ENCODE measurements around the gene LIMD2.

LIMD2 gene

DNA sequence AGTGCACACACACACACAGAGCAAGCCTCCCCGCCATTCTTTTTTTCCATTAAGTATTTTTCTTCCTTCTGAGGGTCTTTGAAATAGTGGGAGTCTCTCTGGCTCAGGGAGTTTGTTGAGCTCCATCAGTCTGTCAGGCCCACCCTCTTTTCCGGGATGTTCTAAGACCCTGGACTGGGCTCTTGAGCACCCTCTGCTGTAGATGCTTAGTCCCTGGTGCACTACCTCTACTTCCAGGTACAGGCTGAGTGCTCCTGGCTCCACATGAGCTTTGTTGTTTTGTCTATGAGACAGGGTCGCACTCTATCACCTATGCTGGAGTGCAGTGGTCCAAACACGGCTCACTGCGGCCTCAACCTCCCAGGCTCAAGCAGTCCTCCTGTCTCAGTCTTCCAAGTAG, 20.7 kb downstream of the LIMD2 start:
- DNase-seq: no peak

DNA sequence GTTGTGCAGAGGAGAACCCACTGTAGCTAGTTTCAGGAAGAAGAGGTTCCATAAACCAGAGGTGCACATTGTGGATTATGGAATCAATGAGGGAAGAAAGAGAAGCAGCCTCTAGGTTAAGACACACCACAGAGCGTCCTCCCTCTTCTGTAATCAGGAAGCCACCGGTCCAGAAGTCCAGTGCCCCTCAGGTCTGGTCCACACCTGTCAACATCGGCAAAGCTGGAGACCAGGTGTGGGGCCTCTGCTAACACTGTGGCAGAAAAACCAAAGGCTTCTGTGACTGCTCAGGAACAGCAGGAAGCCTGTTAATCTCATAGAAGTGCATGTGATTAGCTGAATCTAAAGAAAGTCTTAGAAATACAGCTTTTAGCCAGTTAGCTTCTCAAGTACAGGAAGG, 23.3 kb downstream of the LIMD2 start:
- no peak for DNase-seq

DNA sequence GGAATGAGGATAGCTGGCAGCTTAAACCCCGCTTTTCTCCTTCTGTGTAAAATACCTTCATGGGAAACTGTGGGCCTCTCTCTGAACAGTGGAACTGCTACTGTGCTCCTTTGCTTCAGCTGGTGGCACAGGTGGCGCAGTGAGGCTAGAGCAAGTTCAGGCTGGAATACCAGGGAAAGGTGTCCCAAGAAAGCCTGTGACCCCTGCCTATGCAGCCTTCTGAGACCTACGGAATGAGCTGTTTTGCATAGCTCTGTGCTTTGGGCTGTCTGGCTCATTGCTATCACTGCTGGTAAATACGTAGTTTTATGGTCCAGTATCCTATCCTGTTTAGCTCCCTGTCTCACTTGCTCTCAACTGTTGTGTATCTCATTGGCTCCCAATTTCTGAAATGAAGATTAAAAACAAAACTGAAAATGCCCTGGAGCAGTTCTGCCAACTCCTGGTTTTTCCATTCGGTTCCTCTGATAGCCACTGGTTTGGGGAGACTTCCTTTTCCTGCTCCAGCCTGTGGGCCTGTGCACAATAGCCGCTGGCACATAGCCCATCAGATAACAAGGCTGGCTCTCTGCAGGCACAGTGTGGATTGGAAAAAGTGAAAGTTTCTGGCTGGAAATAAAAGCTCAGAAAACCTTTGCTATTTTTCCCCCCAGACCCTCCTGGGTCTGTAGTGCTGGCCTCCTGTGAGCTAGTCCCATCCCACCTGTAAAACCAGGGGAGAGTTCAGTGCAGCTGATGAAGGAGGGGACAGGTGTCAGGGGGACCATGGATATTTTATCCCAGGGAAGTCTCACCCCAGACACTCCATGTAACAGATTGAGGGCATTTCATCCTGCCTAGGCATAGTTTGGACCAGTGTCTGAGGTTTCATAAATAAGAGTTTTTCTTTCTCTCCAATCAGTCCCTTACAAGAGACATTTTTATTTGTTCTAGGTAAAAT, 24.0 kb downstream of the LIMD2 start:
- no peak for DNase-seq

GRCh38 chr17:63675231-63675606, 24.7 kb downstream of the LIMD2 start:
- no peak for DNase-seq

GRCh38 chr17:63672856-63673255, 27.1 kb downstream of the LIMD2 start:
- no peak for DNase-seq

DNA sequence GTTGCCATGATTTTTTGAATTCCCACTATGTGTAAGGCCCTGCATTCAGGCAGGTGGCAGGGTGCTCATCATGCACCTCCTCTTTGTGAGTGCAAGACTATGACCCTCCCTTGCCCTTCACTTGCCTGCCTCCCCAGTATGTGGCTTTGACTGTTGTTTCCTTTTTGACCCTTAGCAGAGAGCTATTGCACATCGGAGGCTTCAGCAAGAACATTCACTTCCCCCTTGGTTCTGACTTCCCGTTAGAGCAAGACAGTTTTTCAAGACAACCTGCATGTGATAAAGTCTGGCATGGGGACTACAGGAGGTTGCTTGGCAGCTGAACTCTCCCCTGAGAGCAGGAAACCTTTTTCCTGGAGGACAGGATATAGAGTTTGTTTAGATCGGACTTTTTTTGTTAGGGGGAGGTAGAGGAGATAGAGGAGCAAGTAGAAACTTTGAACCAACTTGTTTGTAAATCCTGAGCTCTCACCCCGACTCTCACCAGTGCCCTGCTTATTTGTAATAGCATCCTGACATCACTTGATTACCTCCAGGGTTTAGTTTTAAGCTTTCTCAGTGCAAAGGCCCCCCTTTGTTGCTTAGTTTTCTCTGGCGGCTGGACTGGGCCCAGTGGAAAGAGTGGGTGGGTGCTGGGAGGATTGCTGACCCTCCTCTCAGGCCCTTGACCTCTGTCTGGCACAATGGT, 34.3 kb downstream of the LIMD2 start:
- no peak for DNase-seq

DNA sequence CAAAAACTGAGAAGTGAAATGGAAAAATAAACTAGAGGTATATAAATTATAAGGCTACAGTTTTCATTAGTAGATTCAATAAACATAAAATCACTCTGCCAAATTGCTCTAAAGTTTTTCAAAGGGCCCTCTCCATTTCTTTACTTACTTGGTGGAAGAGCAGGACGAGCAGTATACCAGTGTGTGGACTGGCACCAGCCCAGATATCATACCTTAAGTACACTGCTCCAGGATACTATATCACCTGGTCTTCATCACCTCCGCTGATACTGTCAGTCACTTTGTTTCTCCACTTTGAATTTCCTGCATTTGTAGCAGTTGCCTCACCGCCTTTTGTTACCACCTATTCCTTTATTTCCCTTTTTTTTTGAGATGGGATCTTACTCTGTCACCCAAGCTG, 40.1 kb downstream of the LIMD2 start:
- no peak for DNase-seq

GRCh38 chr17:63658366-63658765, 41.6 kb downstream of the LIMD2 start:
- DNase-seq: no peak

GRCh38 chr17:63657786-63658185, 42.1 kb downstream of the LIMD2 start:
- no peak for DNase-seq

GRCh38 chr17:63653050-63653449, 46.9 kb downstream of the LIMD2 start:
- no peak for DNase-seq

GRCh38 chr17:63652106-63652505, 47.8 kb downstream of the LIMD2 start:
- DNase-seq: no peak

DNA sequence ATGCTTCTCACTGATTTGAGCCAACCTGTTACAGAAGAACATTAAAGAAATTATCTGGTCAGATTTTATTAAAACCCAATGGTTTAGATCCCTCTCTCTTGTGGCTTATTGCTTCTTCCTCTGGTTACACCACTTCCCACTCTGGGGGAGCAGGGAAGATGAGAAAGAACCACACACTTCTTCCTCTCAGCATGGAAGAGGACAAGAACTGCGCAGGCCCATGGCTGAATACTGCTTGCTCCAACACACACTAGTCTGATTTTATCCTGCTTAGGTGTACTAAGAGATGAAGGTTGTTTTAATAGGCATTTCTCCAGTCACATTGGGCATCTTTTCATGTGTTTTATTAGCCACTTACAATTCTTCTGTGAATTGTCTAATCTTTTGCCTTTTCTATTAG, 50.1 kb downstream of the LIMD2 start:
- no peak for DNase-seq

DNA sequence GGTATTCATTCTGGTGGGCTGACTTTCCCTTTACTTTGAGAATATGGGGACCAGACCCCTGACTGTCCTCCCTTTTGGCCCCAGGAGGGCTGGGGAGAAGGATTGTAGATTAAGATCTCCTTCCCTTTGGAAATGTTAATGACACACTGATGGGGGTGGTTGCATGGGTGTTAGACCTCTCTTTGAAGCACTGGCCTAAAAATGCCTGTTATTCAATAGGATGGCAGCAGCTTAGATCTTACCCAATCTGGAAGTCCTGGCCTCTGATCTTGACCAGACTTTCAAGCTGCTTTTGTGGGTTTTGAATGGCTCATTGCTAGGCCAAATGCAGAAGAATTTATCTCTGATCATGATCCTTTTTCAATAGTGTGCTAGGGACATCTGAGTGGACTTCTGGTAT, 52.0 kb downstream of the LIMD2 start:
- DNase-seq: no peak

DNA sequence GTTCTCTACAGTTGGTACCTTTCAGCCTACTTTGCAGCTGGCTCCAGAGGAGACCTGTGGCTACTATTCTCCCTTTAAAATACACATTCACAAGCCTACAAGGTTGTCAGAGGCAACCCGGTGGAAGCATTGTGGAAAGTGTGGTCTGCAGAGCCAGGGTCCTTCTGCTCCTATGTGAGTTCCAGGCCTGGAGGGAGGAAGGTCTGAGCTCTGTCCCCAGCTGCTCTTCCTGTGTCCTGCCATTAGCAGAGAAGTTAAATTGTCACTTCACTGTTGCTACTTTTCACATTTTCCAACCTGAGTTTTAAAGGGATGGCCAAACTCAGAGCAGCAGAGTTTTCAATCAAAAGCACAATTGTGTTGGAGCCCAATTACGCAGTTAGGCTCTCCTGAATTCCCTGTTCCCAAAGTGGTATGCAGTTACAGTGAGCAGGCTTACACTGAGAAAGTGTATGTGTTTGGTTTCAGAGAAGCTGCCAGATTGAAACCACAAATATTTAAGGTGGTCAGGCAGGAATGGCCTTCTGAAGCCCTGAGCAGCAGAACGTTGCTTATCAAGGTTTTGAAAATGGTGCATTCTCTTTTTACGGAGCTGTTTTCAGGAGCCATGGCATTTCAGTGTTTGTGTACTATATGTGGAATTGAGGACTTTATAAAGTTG, 52.7 kb downstream of the LIMD2 start:
- DNase-seq: no peak

- no peak for DNase-seq
These were observed 53.5 kb downstream of the LIMD2 start for GRCh38 chr17:63646488-63646806.
